SHP77 (cell line): ENCODE results near the gene LRRC36.
A peak's percentile ranks its signal among the peaks of the same experiment; 100 is the strongest.

ENCODE experiments used
- DNase-seq, 2 experiments: peaks; one replicate each; lab custom pipeline; 2025; lab: John Stamatoyannopoulos, UW

Gene LRRC36

GRCh38 chr16:67391424-67392300, 65.0 kb downstream of the LRRC36 start:
- no peak for DNase-seq

DNA sequence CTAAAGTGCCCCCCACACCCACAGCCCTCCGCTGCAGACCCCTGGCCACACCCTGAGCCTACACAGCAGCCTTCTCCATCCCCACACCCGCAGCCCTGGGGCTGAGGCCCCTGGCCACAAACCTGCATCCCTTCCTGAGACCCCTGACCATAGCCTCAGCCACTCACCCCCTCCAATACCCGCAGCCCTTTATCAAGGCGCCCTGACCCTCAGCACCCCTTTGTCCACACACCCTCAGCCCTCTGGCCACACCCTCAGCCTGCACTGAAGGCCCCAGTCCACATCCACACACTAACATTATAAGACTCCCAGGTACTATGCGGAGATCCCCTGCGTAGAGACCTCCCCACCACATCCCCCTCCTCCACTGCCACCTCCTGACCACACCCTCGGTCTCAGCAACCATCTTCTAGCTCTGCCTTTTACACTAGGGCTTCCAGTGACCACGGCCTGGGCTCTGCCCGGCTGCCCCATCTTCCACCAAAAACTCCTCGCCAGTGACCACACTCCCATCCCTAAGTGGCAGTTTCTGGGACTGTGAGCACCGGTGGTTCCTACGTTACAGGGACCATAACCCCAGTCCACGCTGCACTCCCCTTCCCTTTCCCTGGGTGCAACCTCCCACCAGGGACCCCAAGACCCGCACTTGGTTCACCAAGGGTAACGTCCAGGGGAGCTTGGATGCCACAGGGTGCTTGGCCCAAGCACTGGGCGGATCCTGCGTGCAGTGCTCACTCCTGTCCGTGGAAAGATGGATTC, 65.9 kb downstream of the LRRC36 start:
- no peak for DNase-seq

DNA sequence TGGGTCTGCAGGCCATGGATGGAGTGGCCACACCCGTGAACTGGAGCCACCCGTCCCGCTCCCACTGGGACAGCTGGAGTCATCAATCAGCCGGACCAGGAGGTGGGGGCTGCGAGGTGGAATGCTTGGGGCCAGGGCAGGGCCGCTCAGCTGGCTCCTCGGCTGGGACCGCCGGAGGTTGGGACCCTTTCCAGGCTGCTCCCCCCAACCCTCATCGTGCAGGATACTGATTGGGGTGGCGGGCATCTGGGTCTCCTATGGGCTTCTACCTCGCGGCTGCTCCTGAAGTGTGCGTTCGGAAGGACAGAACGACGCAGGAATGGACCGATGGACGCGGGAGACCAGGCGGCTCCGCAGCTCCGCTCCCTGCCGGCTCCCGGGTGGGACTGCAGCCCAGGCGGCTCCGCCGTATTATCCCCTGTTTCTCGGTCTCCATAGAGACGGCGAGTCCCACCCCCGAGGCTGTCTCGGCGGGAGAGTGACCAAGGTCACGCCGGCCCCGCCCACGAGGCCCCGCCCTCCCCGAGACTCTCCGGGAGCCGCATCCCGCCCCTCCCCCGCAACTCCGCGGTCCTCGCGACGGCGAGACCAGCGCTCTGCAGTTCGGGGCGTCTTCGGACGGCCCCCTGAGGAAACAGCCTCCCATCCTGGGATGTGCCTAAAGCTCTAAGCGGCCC, 66.6 kb downstream of the LRRC36 start, which contains the start of gene TPPP3:
Gene TPPP3 (minus strand): TSS at position 388 of the 677 bp plus-strand sequence. CDS start 2,387 bp downstream, outside the sequence.
- DNase-seq: peak; percentile 34 to 45

DNA sequence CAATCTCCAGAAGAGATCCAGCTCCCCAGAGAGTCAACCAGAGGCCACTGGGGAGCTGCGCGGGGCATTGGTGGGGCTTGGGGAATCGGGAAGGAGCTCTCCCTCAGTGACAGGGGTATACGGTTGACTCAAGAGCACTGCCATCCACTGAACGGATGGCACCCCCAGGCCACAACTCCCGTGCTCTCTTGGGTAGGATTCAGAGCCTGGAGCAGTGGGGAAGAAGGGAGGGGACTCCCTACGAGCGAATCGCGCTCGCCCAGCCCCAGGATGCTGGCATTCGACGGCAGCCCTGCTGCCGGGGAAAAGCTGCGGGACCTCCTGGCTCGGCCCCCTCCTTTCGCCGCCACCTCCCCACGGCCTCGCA, 67.2 kb downstream of the LRRC36 start:
- no peak for DNase-seq

GRCh38 chr16:67394155-67395104, 67.8 kb downstream of the LRRC36 start:
- DNase-seq: no peak

DNA sequence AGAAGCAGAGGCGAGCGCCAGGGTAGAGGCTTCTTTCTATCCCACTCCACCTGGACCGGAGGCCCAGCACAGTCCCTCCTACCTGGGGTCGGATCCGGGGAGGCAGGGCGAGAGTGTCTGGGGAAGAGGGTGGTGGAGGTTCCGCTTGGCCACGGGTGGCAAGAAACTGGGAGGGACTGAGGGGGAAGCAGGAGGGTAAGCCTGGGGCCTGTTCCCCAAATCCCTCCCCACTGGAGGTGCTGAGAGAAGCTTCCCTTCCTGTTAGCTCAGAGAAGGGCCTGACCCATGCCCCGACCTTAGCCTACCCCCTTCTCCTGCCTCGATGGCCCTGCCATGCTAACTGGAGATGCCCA, 68.5 kb downstream of the LRRC36 start:
- DNase-seq: no peak

GRCh38 chr16:67395458-67396158, 69.0 kb downstream of the LRRC36 start:
- peak; percentile 65 to 71 for DNase-seq

- DNase-seq: peak; percentile 87 to 91
These were observed 69.8 kb downstream of the LRRC36 start for GRCh38 chr16:67396159-67397035.

DNA sequence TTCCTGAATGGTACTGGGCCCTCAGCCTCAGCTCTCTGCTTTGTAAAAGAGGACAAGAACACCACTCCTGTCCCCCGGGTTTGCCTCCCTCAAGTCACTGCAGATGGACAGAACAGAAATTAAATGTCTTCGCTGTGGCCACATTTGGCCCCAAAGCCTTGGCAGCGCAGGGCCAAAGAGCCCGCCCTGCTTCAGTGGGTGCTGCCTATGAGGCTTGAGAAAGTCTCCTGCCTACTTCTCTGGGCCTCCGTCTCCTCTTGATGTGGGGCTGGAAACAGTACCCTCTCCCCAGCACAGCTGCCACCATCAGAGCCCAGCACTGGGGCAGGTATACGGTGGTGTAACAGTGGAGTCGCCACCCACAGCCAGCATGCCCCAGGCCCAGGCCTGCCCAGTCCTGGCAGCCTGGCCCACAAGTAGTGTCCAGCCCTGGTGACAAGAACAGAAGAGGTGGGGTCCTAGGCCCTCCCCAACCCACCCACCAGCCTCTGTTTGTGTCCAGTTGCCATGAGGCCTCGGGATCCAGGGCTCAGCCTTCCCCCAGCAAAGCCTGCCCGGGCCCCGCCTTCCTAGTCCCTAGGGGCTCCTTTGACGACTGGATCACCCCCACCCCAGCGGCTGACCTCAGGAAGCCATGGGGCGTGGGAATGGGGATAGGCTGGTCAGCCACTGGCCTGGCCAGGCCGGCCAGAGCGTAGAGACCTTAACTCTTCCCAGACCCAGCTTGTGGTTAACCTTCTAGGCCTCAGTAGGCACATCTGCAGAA, 70.6 kb downstream of the LRRC36 start:
- no peak for DNase-seq

DNA sequence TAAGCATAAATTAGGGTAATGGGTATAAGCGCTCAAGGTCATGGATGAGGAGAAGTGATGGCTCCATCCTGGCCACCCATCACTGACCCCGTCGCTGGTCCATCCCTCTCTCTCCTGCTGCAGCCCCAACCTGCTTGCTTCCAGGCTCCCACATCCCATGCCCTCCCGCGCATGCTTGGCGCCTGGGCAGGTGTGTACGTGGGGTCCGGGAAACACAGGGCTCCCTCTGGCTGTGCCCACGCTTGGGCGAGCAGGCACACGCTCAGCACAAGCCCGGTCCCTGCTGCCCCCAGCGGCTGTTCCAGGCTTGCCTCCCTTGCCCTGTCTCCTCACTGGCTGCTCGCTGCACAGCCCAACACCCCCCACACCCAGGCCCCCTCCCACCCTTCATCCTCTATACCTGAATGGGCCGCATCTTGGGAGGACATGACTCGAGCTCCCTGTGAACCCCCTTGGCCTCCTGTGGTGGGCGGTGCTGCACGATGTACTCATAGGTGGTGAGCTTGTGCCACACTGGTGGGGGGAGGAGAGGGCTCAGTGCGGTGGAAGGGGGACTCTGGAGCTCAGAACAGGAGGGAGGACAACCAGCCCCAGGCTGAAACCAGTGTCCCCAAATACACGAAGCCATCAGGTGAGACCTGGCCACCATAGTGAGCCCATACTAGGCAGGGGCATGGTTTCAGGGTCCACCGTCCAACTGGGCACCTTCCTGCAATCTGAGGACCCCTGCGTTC, 71.4 kb downstream of the LRRC36 start:
- DNase-seq: peak in 1 of 2 experiments; percentile 12

DNA sequence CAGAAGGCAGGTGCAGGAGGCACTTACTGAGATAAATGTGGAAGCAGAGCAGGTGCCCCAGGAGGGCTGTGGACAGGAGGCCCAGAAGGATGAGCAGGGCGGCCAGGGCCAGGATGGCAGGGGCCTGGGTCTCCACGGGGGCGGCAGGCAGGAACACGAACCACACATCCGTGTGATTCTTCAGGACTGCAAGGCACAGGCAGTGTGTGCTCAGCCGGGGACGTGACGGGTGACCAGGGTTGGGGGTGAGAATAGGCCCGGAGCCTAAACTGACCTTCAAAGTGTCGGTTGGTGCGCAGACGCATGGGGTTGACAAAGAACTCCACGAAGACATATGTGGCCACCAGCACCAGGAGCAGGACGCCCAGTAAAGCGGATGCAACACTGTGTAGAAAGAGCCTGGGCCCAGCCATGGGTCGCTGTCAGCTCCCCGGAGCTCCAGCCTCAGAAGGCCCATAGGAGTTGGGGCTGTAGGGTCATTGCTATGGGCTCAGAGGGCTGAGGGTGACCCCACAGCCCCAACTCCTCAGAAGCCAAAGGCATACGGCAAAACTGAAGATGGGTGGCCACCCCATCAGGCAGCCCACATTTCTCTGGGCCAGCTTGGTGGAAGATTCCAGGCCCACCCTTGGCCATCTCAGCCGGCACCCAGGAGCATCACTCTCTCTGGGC, 72.1 kb downstream of the LRRC36 start:
- DNase-seq: no peak

- DNase-seq: no peak
These were observed 72.7 kb downstream of the LRRC36 start for GRCh38 chr16:67399218-67399733.

- DNase-seq: peak; percentile 81 to 83
These were observed 73.4 kb downstream of the LRRC36 start for GRCh38 chr16:67399749-67400704.

DNA sequence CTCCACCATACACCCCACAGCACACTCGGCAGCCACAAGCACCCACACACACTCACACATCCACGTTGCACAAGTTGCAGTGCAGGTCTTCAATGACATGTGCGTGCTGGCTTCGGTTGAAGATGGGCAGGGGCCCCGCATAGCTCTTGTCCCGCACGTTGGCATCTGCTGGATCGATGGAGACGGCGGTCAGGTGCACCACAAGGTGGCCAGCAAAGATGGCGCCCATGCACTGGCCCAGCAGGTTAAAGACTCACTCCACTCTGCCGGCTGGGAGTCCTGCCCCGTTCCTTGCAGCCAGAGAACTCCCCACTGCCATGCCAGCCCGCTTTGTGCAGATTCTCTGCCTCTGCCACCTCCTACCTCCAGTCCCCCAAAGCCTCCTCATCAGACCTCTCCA, 74.3 kb downstream of the LRRC36 start:
- no peak for DNase-seq

- DNase-seq: no peak
These were observed 77.5 kb downstream of the LRRC36 start for GRCh38 chr16:67403976-67404555.

DNA sequence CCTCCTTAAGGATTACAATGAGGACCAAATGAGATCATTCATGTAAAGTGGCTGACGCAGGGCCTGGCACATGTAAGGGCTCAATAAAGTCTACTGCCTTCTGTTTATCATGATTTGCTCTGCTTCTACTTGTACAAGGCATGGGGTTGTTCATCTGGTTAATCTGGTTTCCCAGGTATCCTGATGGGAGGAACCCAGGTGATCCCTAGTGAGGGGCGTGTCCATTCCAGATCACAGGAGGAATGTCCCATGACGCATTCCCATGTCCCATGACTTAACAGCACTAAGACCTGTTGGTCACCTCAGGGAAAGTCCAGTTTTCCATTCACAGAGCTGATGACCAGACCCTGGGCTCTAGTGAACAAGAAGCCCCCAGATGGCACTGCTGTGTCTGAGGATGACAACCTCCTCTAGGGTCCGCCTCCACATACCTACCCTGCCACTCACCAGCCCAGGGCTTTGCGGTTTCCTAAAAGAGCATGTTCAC, 78.2 kb downstream of the LRRC36 start:
- no peak for DNase-seq
